ENCODE results near the gene GNG7.
A peak's percentile ranks its signal among the peaks of the same experiment; 100 is the strongest.
"Not testable (repeated sequence)": the region's sequence is repeated elsewhere in the genome, so short reads cannot be mapped to it uniquely, and the experiment has no call there.

GNG7 gene

DNA sequence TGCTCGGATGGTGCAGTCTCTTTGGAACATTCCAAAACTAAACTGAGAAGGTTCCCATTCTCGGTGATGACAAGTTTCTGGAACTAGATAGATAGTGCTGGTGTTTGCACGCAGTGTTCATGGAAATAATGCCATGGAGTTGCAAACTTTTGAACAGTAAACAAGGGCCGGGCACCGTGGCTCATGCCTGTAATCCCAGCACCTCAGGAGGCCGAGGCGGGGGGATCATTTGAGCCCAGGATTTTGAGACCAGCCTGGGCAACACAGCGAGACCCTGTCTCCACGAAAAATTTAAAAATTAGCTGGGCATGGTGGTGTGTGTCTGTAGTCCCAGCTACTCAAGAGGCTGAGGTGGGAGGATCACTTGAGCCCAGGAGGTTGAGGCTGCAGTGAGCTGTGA is 95.7 kb downstream of the GNG7 start:
- H2BK12ac ChIP-seq (ENCODE audit: low read length); H3K14ac ChIP-seq (ENCODE audit: low read length); H3K27me3 ChIP-seq (ENCODE audit: insufficient read depth, low read length); H3K9me3 ChIP-seq (ENCODE audit: insufficient read depth, low read depth, low read length); H3K4ac ChIP-seq (ENCODE audit: low read depth, low read length); H4K91ac ChIP-seq (ENCODE audit: low read depth, low read length); H2BK5ac ChIP-seq (ENCODE audit: low read depth, low read length, poor library complexity); DNase-seq; H4K8ac ChIP-seq (ENCODE audit: low read depth, low read length); H3K23ac ChIP-seq (ENCODE audit: low read length); H3K4me3 ChIP-seq (ENCODE audit: low read depth, low read length); H2BK120ac ChIP-seq (ENCODE audit: insufficient read depth, low read length, poor library complexity); H3K79me2 ChIP-seq (ENCODE audit: control insufficient read depth, insufficient read depth, low read length, poor library complexity); H2AFZ ChIP-seq (ENCODE audit: insufficient read depth, low read length, poor library complexity); H3K18ac ChIP-seq (ENCODE audit: low read length); H2AK5ac ChIP-seq (ENCODE audit: low read length); H3K27ac ChIP-seq (ENCODE audit: low read depth, low read length); H3K9ac ChIP-seq (ENCODE audit: low read length); H4K12ac ChIP-seq (ENCODE audit: low read depth, low read length); H3K36me3 ChIP-seq (ENCODE audit: control insufficient read depth in 1 of 2, insufficient read depth in 2 of 2, low read length in 2 of 2); H3K4me2 ChIP-seq (ENCODE audit: low read length): not testable (repeated sequence)
- Histone ChIP-seq H3K4me1 (ENCODE audit: control insufficient read depth in 1 of 2, insufficient read depth in 2 of 2, low read length in 2 of 2) (peaks cover 7 to 13% of the 10 kb centered on the region in 2 experiments), H3K79me1 (ENCODE audit: low read length) (peaks cover 15% of the 10 kb centered on the region)
- WGBS (ENCODE audit: extremely low coverage, insufficient coverage, insufficient read length): no CpG with 5 or more reads among the region's 9 CpGs

DNA sequence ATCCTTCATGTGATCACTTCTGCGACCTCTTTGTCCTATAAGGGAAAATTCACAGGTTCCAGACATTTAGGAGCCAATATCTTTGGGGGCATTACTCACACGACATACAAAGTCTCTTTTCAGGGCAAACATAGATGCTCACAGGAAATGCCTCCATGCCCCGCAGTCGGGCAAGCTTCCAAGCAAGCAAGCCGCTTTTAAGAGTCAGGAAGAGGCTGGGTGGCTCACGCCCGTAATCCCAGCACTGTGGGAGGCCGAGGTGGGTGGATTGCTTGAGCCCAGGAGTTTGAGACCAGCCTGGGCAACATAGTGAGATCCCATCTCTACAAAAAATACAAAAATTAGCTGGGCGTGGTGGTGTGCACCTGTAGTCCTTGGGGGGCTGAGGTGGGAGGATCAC is 96.6 kb downstream of the GNG7 start:
- not testable (repeated sequence) for H3K23ac ChIP-seq (ENCODE audit: low read length); H4K91ac ChIP-seq (ENCODE audit: low read depth, low read length); H3K27ac ChIP-seq (ENCODE audit: low read depth, low read length); H4K8ac ChIP-seq (ENCODE audit: low read depth, low read length); H4K12ac ChIP-seq (ENCODE audit: low read depth, low read length); H3K79me2 ChIP-seq (ENCODE audit: control insufficient read depth, insufficient read depth, low read length, poor library complexity); H3K36me3 ChIP-seq (ENCODE audit: control insufficient read depth in 1 of 2, insufficient read depth in 2 of 2, low read length in 2 of 2); H2AFZ ChIP-seq (ENCODE audit: insufficient read depth, low read length, poor library complexity); H3K4ac ChIP-seq (ENCODE audit: low read depth, low read length); H2AK5ac ChIP-seq (ENCODE audit: low read length); H3K18ac ChIP-seq (ENCODE audit: low read length); H2BK12ac ChIP-seq (ENCODE audit: low read length); H3K9me3 ChIP-seq (ENCODE audit: insufficient read depth, low read depth, low read length); H3K4me2 ChIP-seq (ENCODE audit: low read length); H3K27me3 ChIP-seq (ENCODE audit: insufficient read depth, low read length); H2BK120ac ChIP-seq (ENCODE audit: insufficient read depth, low read length, poor library complexity); H3K4me3 ChIP-seq (ENCODE audit: low read depth, low read length); H2BK5ac ChIP-seq (ENCODE audit: low read depth, low read length, poor library complexity); H3K14ac ChIP-seq (ENCODE audit: low read length); H3K9ac ChIP-seq (ENCODE audit: low read length); DNase-seq
- WGBS (ENCODE audit: extremely low coverage, insufficient coverage, insufficient read length): no CpG with 5 or more reads among the region's 9 CpGs
- Histone ChIP-seq H3K4me1 (ENCODE audit: control insufficient read depth in 1 of 2, insufficient read depth in 2 of 2, low read length in 2 of 2) (peaks cover 8 to 13% of the 10 kb centered on the region in 2 experiments), H3K79me1 (ENCODE audit: low read length) (peaks cover 15% of the 10 kb centered on the region)

DNA sequence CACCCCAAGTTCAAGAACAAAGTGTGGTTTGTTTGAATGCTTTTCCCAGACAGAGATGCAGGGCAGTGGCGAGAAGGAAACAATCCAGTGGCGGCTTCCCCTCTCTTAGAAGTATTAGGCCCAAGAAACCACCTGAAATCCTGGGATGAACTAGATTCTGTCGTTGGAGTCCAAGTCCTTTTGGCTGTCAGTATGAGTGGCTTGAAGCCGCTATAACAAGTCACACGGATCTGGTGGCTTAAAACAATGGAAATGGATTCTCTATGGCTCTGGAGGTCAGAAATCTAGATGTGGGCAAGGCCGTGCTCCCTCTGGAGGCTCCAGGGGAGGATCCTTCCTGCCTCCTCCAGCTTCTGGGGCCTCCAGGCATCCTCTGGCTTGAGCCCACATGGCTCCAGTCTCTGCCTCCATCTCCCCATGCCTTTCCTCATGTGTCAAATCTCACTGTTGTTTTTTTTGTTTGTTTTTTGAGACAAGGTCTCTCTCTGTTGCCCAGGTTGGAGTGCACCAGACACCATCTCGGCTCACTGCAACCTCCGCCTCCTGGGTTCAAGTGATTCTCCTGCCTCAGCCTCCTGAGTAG is 97.7 kb downstream of the GNG7 start:
- WGBS (ENCODE audit: extremely low coverage, insufficient coverage, insufficient read length): no CpG with 5 or more reads among the region's 8 CpGs

DNA sequence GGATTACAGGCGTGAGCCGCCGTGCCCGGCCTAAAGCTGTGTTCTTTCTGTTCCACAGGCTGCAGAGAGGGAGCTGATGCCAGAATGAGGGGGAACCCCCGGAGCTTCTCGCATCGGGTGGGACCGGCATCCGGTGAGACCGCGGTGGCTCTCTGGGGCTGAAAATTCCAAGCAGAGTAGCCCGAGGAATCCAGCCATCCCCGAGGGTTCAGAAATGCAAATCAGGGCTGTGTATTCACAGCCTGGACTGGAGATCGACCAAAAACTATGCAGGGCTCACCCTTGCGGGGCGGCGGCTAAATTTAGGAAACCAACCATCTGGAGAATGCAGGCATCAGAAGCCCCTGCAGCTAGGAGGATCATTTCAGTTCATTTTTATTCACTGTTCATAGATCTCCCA is 99.2 kb downstream of the GNG7 start:
- peak in 1 of 2 donors; percentile 7 for DNase-seq
- Histone ChIP-seq H3K4me3 (ENCODE audit: low read depth, low read length) (no peak overlapping the region), H2AFZ (ENCODE audit: insufficient read depth, low read length, poor library complexity) (no peak overlapping the region), H3K9me3 (ENCODE audit: insufficient read depth, low read depth, low read length) (no peaks in the 10 kb centered on the region), H4K91ac (ENCODE audit: low read depth, low read length) (no peak overlapping the region), H3K18ac (ENCODE audit: low read length) (no peak overlapping the region), H3K23ac (ENCODE audit: low read length) (no peak overlapping the region), H3K27me3 (ENCODE audit: insufficient read depth, low read length) (no peaks in the 10 kb centered on the region), H3K27ac (ENCODE audit: low read depth, low read length) (peak overlapping the region; percentile 89), H2BK120ac (ENCODE audit: insufficient read depth, low read length, poor library complexity) (peak overlapping the region; percentile 39), H3K4me1 (ENCODE audit: control insufficient read depth in 1 of 2, insufficient read depth in 2 of 2, low read length in 2 of 2) (peaks cover 9 to 10% of the 10 kb centered on the region in 2 experiments), H2AK5ac (ENCODE audit: low read length) (no peak overlapping the region), H4K12ac (ENCODE audit: low read depth, low read length) (no peak overlapping the region), H2BK5ac (ENCODE audit: low read depth, low read length, poor library complexity) (peak overlapping the region; percentile 31), H3K79me2 (ENCODE audit: control insufficient read depth, insufficient read depth, low read length, poor library complexity) (peaks cover 2% of the 10 kb centered on the region), H3K4me2 (ENCODE audit: low read length) (peak overlapping the region; percentile 24), H3K9ac (ENCODE audit: low read length) (no peak overlapping the region), H3K79me1 (ENCODE audit: low read length) (peaks cover 12% of the 10 kb centered on the region), H3K14ac (ENCODE audit: low read length) (peak overlapping the region; percentile 2), H3K36me3 (ENCODE audit: control insufficient read depth in 1 of 2, insufficient read depth in 2 of 2, low read length in 2 of 2) (peaks cover 0 to 2% of the 10 kb centered on the region in 2 experiments), H2BK12ac (ENCODE audit: low read length) (peak overlapping the region; percentile 19), H4K8ac (ENCODE audit: low read depth, low read length) (peak overlapping the region; percentile 21), H3K4ac (ENCODE audit: low read depth, low read length) (no peak overlapping the region)
- no CpG with 5 or more reads among the region's 17 CpGs for WGBS (ENCODE audit: extremely low coverage, insufficient coverage, insufficient read length)

More for the DNA sequence above, 97.7 kb downstream of the GNG7 start:
- H3K4me3 ChIP-seq (ENCODE audit: low read depth, low read length): no peak overlapping the region
- peak overlapping the region; percentile 36 for H2BK12ac ChIP-seq (ENCODE audit: low read length)
- H3K4me2 ChIP-seq (ENCODE audit: low read length): no peak overlapping the region
- H4K12ac ChIP-seq (ENCODE audit: low read depth, low read length): no peak overlapping the region
- no peak overlapping the region for H3K23ac ChIP-seq (ENCODE audit: low read length)
- no peak overlapping the region for H3K4ac ChIP-seq (ENCODE audit: low read depth, low read length)
- H2BK5ac ChIP-seq (ENCODE audit: low read depth, low read length, poor library complexity): no peak overlapping the region
- H3K36me3 ChIP-seq (ENCODE audit: control insufficient read depth in 1 of 2, insufficient read depth in 2 of 2, low read length in 2 of 2): peaks cover 0 to 2% of the 10 kb centered on the region in 2 experiments
- peak overlapping the region; percentile 35 for H2AK5ac ChIP-seq (ENCODE audit: low read length)
- H3K9me3 ChIP-seq (ENCODE audit: insufficient read depth, low read depth, low read length): no peaks in the 10 kb centered on the region
- no peak for DNase-seq
- H3K14ac ChIP-seq (ENCODE audit: low read length): no peak overlapping the region
- peak overlapping the region; percentile 20 for H2BK120ac ChIP-seq (ENCODE audit: insufficient read depth, low read length, poor library complexity)
- peaks cover 2% of the 10 kb centered on the region for H3K79me2 ChIP-seq (ENCODE audit: control insufficient read depth, insufficient read depth, low read length, poor library complexity)
- H3K79me1 ChIP-seq (ENCODE audit: low read length): peaks cover 11% of the 10 kb centered on the region
- peaks cover 6 to 9% of the 10 kb centered on the region in 2 experiments for H3K4me1 ChIP-seq (ENCODE audit: control insufficient read depth in 1 of 2, insufficient read depth in 2 of 2, low read length in 2 of 2)
- H3K27me3 ChIP-seq (ENCODE audit: insufficient read depth, low read length): no peaks in the 10 kb centered on the region
- H4K8ac ChIP-seq (ENCODE audit: low read depth, low read length): no peak overlapping the region
- H3K18ac ChIP-seq (ENCODE audit: low read length): no peak overlapping the region
- H4K91ac ChIP-seq (ENCODE audit: low read depth, low read length): peak overlapping the region; percentile 43
- H2AFZ ChIP-seq (ENCODE audit: insufficient read depth, low read length, poor library complexity): no peak overlapping the region
- H3K9ac ChIP-seq (ENCODE audit: low read length): no peak overlapping the region
- no peak overlapping the region for H3K27ac ChIP-seq (ENCODE audit: low read depth, low read length)
